ENCODE measurements around the gene AP3S2. TPM values are rescaled to one million over a fixed set of nuclear protein-coding genes. Genes with fewer than 3 reads are reported as not detected.

AP3S2 gene
- total and polyA plus RNA-seq, 2 of the 13 experiments (the other 11 are each of a cell fraction or from before 2014, with no cell fraction given) = 17.6 to 44.4 TPM

GRCh38 chr15:89857673-89858072 lies 36.1 kb downstream of the AP3S2 start (continued):
- TF ChIP-seq, protein P1, sequence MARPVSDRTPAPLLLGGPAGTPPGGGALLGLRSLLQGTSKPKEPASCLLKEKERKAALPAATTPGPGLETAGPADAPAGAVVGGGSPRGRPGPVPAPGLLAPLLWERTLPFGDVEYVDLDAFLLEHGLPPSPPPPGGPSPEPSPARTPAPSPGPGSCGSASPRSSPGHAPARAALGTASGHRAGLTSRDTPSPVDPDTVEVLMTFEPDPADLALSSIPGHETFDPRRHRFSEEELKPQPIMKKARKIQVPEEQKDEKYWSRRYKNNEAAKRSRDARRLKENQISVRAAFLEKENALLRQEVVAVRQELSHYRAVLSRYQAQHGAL (CRISPR knock-in tag; IDR thresholded peaks at IDR 0.05; ENCODE audit: not compliant biosample characterization) = no peak
- TF ChIP-seq HDAC1 (CRISPR knock-in tag; IDR thresholded peaks at IDR 0.05) (0 out of 2 replicates have a peak, but pooled peaks have one; percentile 33), ZSCAN31 (CRISPR knock-in tag; IDR thresholded peaks at IDR 0.05; ENCODE audit: low read depth) (no peak), PTBP1 (IDR thresholded peaks at IDR 0.05; ENCODE audit: low read depth, low read length, poor library complexity, severe bottlenecking) (no peak), TFDP2 (CRISPR knock-in tag; IDR thresholded peaks at IDR 0.05) (no peak), ZXDC (CRISPR knock-in tag; IDR thresholded peaks at IDR 0.05) (no peak), ZFAT (CRISPR knock-in tag; conservative IDR thresholded peaks at IDR 0.05) (no peak), POLR2AphosphoS5 (IDR thresholded peaks at IDR 0.05; ENCODE audit: low read depth, low read length) (no peak), TBL1XR1 (IDR thresholded peaks at IDR 0.05; ENCODE audit: borderline replicate concordance, low read length, partially characterized antibody) (no peak), ZNF790 (CRISPR knock-in tag; IDR thresholded peaks at IDR 0.05; ENCODE audit: borderline replicate concordance) (no peak), NONO (IDR thresholded peaks at IDR 0.05) (no peak), NONO (CRISPR knock-in tag; conservative IDR thresholded peaks at IDR 0.05) (no peak), CHCHD3 (CRISPR knock-in tag; IDR thresholded peaks at IDR 0.05) (no peak), ZNF768 (CRISPR knock-in tag; IDR thresholded peaks at IDR 0.05) (no peak), ZNF546 (CRISPR knock-in tag; conservative IDR thresholded peaks at IDR 0.05) (no peak), DPF2 (CRISPR knock-in tag; IDR thresholded peaks at IDR 0.05; ENCODE audit: borderline replicate concordance, low read depth) (no peak), SPEN (CRISPR knock-in tag; IDR thresholded peaks at IDR 0.05; ENCODE audit: low read depth) (no peak), MTF2 (CRISPR knock-in tag; IDR thresholded peaks at IDR 0.05; ENCODE audit: borderline replicate concordance) (no peak), EZH2 (conservative IDR thresholded peaks at IDR 0.05; ENCODE audit: low read depth, low read length) (no peak), CREM (IDR thresholded peaks at IDR 0.05) (no peak), CREM (CRISPR knock-in tag; IDR thresholded peaks at IDR 0.05) (no peak), KLF11 (CRISPR knock-in tag; IDR thresholded peaks at IDR 0.05) (no peak), HIVEP1 (CRISPR knock-in tag; IDR thresholded peaks at IDR 0.05) (no peak), TBX2 (CRISPR knock-in tag; IDR thresholded peaks at IDR 0.05; ENCODE audit: borderline replicate concordance) (peak; percentile 34; the same call in 1 of the 2 replicates), ZEB1 (IDR thresholded peaks at IDR 0.05; ENCODE audit: insufficient replicate concordance, low read depth) (no peak)

Data from HepG2 (cell line).